Trophoblast cell (in vitro differentiated cells and primary cell): ENCODE data around the gene LDLRAD3.

ENCODE experiments used
- DNase-seq, 2 donors: peaks; one replicate each; pipeline ENCODE4 v3.0.0-alpha.2; 2016
- H2AFZ ChIP-seq: 2 replicates; pipeline ENCODE4 v1.6.1; 2013; ENCODE audit warnings: low read length, moderate library complexity, mild to moderate bottlenecking; ENCODE audit not compliant: insufficient read depth, poor library complexity
- H2AK5ac ChIP-seq: 2 replicates; pipeline ENCODE4 v1.6.1; 2013; ENCODE audit warnings: mild to moderate bottlenecking, low read length
- H2BK120ac ChIP-seq: 2 replicates; pipeline ENCODE4 v1.6.1; 2013; ENCODE audit warnings: low read length, mild to moderate bottlenecking, moderate library complexity; ENCODE audit not compliant: insufficient read depth, poor library complexity
- H2BK12ac ChIP-seq: 2 replicates; pipeline ENCODE4 v1.6.1; 2013; ENCODE audit warnings: mild to moderate bottlenecking, low read length, moderate library complexity
- H2BK5ac ChIP-seq: 2 replicates; pipeline ENCODE4 v1.6.1; 2013; ENCODE audit warnings: low read length, low read depth, moderate library complexity, mild to moderate bottlenecking; ENCODE audit not compliant: poor library complexity
- H3K14ac ChIP-seq: 2 replicates; pipeline ENCODE4 v1.6.1; 2013; ENCODE audit warnings: mild to moderate bottlenecking, low read length
- H3K18ac ChIP-seq: 2 replicates; pipeline ENCODE4 v1.6.1; 2013; ENCODE audit warnings: mild to moderate bottlenecking, low read length
- H3K23ac ChIP-seq: 2 replicates; pipeline ENCODE4 v1.6.1; 2013; ENCODE audit warnings: low read length
- H3K27ac ChIP-seq: 2 replicates; pipeline ENCODE4 v1.5.1; 2013; ENCODE audit warnings: low read depth, mild to moderate bottlenecking, inconsistent platforms, low read length, moderate library complexity
- H3K27me3 ChIP-seq: 2 replicates; pipeline ENCODE4 v1.6.1; 2013; ENCODE audit warnings: inconsistent platforms, mild to moderate bottlenecking, low read length, moderate library complexity; ENCODE audit not compliant: insufficient read depth
- H3K36me3 ChIP-seq, 2 experiments: 1 replicate in 1 of 2; 2 replicates in 1 of 2; pipeline ENCODE4 v1.6.1; 2013; ENCODE audit warnings: low read length in 2 of 2, mild to moderate bottlenecking in 2 of 2, moderate library complexity in 1 of 2; ENCODE audit not compliant: insufficient read depth in 2 of 2, control insufficient read depth in 1 of 2
- H3K4ac ChIP-seq: 2 replicates; pipeline ENCODE4 v1.6.1; 2013; ENCODE audit warnings: low read depth, mild to moderate bottlenecking, low read length, moderate library complexity
- H3K4me1 ChIP-seq, 2 experiments: 1 replicate in 1 of 2; 2 replicates in 1 of 2; pipeline ENCODE4 v1.6.1; 2013; ENCODE audit warnings: low read length in 2 of 2, mild to moderate bottlenecking in 2 of 2, moderate library complexity in 1 of 2; ENCODE audit not compliant: insufficient read depth in 2 of 2, control insufficient read depth in 1 of 2
- H3K4me2 ChIP-seq: 2 replicates; pipeline ENCODE4 v1.6.1; 2013; ENCODE audit warnings: inconsistent platforms, mild to moderate bottlenecking, low read length, moderate library complexity
- H3K4me3 ChIP-seq: 2 replicates; pipeline ENCODE4 v1.5.1; 2013; ENCODE audit warnings: mild to moderate bottlenecking, low read depth, low read length, inconsistent platforms
- H3K79me1 ChIP-seq: one replicate; pipeline ENCODE4 v1.6.1; 2013; ENCODE audit warnings: low read length
- H3K79me2 ChIP-seq: 2 replicates; pipeline ENCODE4 v1.6.1; 2013; ENCODE audit warnings: low read length, mild to moderate bottlenecking; ENCODE audit not compliant: control insufficient read depth, insufficient read depth, poor library complexity
- H3K9ac ChIP-seq: 2 replicates; pipeline ENCODE4 v1.6.1; 2013; ENCODE audit warnings: mild to moderate bottlenecking, low read length
- H3K9me3 ChIP-seq: 2 replicates; pipeline ENCODE4 v1.6.1; 2013; ENCODE audit warnings: low read depth, mild to moderate bottlenecking, control low read depth, inconsistent platforms, low read length; ENCODE audit not compliant: insufficient read depth
- H4K12ac ChIP-seq: 2 replicates; pipeline ENCODE4 v1.6.1; 2013; ENCODE audit warnings: low read depth, mild to moderate bottlenecking, low read length, moderate library complexity
- H4K8ac ChIP-seq: 2 replicates; pipeline ENCODE4 v1.6.1; 2013; ENCODE audit warnings: low read depth, mild to moderate bottlenecking, low read length, moderate library complexity
- H4K91ac ChIP-seq: one replicate; pipeline ENCODE4 v1.6.1; 2013; ENCODE audit warnings: low read depth, mild to moderate bottlenecking, low read length, moderate library complexity
- WGBS: extraction: QIAGEN DNeasy Blood & Tissue Kit; methylation state at CpG from one replicate; pipeline ENCODE4 v1.1.7; 2013; ENCODE audit warnings: missing lambda C conversion rate; ENCODE audit not compliant: insufficient read length, insufficient coverage; ENCODE audit errors: extremely low coverage; 5-methylcytosine and 5-hydroxymethylcytosine counted together

The LDLRAD3 gene

DNA sequence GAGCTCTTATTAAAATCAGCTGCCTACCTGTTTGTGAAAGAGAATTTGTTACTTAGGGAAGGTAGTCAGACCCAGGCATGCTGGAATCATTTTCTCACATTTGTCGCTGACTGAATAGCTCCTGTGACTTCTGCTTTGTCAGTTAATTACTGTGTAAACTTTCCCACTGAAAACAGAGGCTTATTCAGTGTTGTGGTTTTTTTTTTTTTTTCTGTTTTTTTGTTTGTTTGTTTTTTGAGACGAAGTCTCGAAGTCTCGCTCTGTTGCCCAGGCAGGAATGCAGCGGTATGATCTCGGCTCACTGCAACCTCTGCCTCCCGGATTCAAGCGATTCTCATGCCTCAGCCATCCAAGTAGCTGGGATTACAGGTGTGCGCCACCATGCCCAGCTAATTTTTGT, 5.6 kb upstream of the LDLRAD3 start:
- no peaks in the 10 kb centered on the region for H3K79me2 ChIP-seq
- DNase-seq: no peak
- no peak overlapping the region for H3K18ac ChIP-seq
- no peaks in the 10 kb centered on the region for H3K27me3 ChIP-seq
- no peak overlapping the region for H3K27ac ChIP-seq
- no peaks in the 10 kb centered on the region for H3K9me3 ChIP-seq
- H3K79me1 ChIP-seq: no peaks in the 10 kb centered on the region
- H3K36me3 ChIP-seq: no peaks in the 10 kb centered on the region
- H2BK120ac ChIP-seq: no peak overlapping the region
- no CpG with 5 or more reads among the region's 9 CpGs for WGBS
- H4K91ac ChIP-seq: no peak overlapping the region
- peaks cover 0 to under 1% of the 10 kb centered on the region in 2 experiments for H3K4me1 ChIP-seq
- H4K8ac ChIP-seq: no peak overlapping the region
- H2BK5ac ChIP-seq: no peak overlapping the region
- H3K9ac ChIP-seq: no peak overlapping the region
- no peak overlapping the region for H2BK12ac ChIP-seq
- no peak overlapping the region for H3K23ac ChIP-seq
- no peak overlapping the region for H3K14ac ChIP-seq
- H3K4me2 ChIP-seq: no peak overlapping the region
- H2AFZ ChIP-seq: no peak overlapping the region
- no peak overlapping the region for H4K12ac ChIP-seq
- no peak overlapping the region for H2AK5ac ChIP-seq
- no peak overlapping the region for H3K4ac ChIP-seq
- H3K4me3 ChIP-seq: no peak overlapping the region

GRCh38 chr11:35943309-35943708, 553 bp upstream of the LDLRAD3 start:
- Histone ChIP-seq H3K4ac (no peak overlapping the region), H3K9ac (no peak overlapping the region), H2AFZ (peak overlapping the region; percentile 91), H4K91ac (peak overlapping the region; percentile 88), H3K18ac (no peak overlapping the region), H3K79me2 (peaks cover 8% of the 10 kb centered on the region), H3K79me1 (peaks cover 8% of the 10 kb centered on the region), H3K36me3 (no peaks in the 10 kb centered on the region), H2BK5ac (no peak overlapping the region), H2AK5ac (no peak overlapping the region), H3K4me3 (no peak overlapping the region), H4K12ac (no peak overlapping the region), H2BK12ac (no peak overlapping the region), H3K14ac (no peak overlapping the region), H3K23ac (no peak overlapping the region), H3K9me3 (no peaks in the 10 kb centered on the region), H3K4me2 (peak overlapping the region; percentile 73), H4K8ac (peak overlapping the region; percentile 93), H3K4me1 (peaks cover 7 to 10% of the 10 kb centered on the region in 2 experiments), H3K27ac (peak overlapping the region; percentile 22), H2BK120ac (no peak overlapping the region), H3K27me3 (no peaks in the 10 kb centered on the region)
- no peak for DNase-seq
- no CpG with 5 or more reads among the region's 9 CpGs for WGBS

DNA sequence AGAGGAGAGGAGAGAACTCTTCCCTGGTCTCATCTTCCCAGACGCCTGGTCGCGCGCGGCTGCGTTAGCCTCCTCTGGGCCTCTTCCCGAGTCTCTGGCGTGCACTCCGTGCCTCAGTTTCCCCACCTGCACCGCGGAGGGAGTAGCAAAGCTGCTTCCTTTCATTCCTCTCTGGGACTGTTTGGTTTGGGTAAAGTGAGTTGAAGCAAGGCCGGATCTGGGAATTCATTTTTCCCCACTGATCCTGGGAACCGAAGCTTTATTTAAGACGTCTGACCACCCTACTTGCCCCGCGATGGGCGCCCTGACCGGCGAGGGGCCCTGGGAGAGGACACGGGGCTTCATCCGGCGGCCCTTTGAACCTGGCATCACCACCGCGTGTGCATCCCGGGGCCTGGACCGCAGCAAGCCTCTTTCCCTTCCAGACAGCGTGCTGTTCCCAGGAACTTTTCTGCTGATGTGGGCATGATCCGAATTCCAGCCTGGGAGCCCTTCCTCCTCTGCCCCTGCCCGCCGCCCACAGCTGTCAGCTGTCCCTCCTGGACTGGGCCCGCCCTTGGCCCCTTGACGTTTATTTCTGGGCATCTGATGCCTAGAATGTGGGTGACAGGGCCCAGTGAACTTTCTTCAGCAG, 758 bp downstream of the LDLRAD3 start:
- peak overlapping the region; percentile 87 for H3K18ac ChIP-seq
- H3K23ac ChIP-seq: no peak overlapping the region
- H3K9me3 ChIP-seq: no peaks in the 10 kb centered on the region
- no peaks in the 10 kb centered on the region for H3K27me3 ChIP-seq
- no CpG with 5 or more reads among the region's 32 CpGs for WGBS
- H3K27ac ChIP-seq: peak overlapping the region; percentile 27
- peak overlapping the region; percentile 89 for H4K12ac ChIP-seq
- H3K14ac ChIP-seq: peak overlapping the region; percentile 46
- peaks cover 8% of the 10 kb centered on the region for H3K79me2 ChIP-seq
- no peak for DNase-seq
- H3K36me3 ChIP-seq: no peaks in the 10 kb centered on the region
- peak overlapping the region; percentile 87 for H2AK5ac ChIP-seq
- H2BK120ac ChIP-seq: peak overlapping the region; percentile 72
- peak overlapping the region; percentile 94 for H2AFZ ChIP-seq
- no peak overlapping the region for H2BK5ac ChIP-seq
- H4K8ac ChIP-seq: peak overlapping the region; percentile 50
- peaks cover 8% of the 10 kb centered on the region for H3K79me1 ChIP-seq
- H3K4me1 ChIP-seq: peaks cover 7 to 10% of the 10 kb centered on the region in 2 experiments
- peak overlapping the region; percentile 73 for H3K4me2 ChIP-seq
- H4K91ac ChIP-seq: peak overlapping the region; percentile 32
- H2BK12ac ChIP-seq: peak overlapping the region; percentile 61
- peak overlapping the region; percentile 98 for H3K4ac ChIP-seq
- peak overlapping the region; percentile 71 for H3K4me3 ChIP-seq
- peak overlapping the region; percentile 30 for H3K9ac ChIP-seq

GRCh38 chr11:35945137-35945518, 1.3 kb downstream of the LDLRAD3 start:
- Histone ChIP-seq H3K27ac (no peak overlapping the region), H2BK5ac (no peak overlapping the region), H3K36me3 (no peaks in the 10 kb centered on the region), H4K91ac (no peak overlapping the region), H3K4me3 (no peak overlapping the region), H3K4me2 (peak overlapping the region; percentile 73), H2BK12ac (no peak overlapping the region), H4K12ac (no peak overlapping the region), H3K9me3 (no peaks in the 10 kb centered on the region), H2AFZ (no peak overlapping the region), H3K23ac (no peak overlapping the region), H2BK120ac (no peak overlapping the region), H3K4me1 (peaks cover 7 to 10% of the 10 kb centered on the region in 2 experiments), H3K9ac (no peak overlapping the region), H3K79me1 (peaks cover 8% of the 10 kb centered on the region), H3K18ac (peak overlapping the region; percentile 87), H3K4ac (no peak overlapping the region), H3K27me3 (no peaks in the 10 kb centered on the region), H2AK5ac (no peak overlapping the region), H3K14ac (no peak overlapping the region), H4K8ac (no peak overlapping the region), H3K79me2 (peaks cover 8% of the 10 kb centered on the region)
- WGBS: no CpG with 5 or more reads among the region's 2 CpGs
- DNase-seq: no peak
